Lower leg skin (tissue), 4 donors: ENCODE measurements around the gene MTM1. TPM values are rescaled to one million over a fixed set of nuclear protein-coding genes. Genes with fewer than 3 reads are reported as not detected.

ENCODE experiments used
- DNase-seq, 2 donors: peaks; one replicate each; pipeline ENCODE4 v3.0.0-alpha.2; 2019; ENCODE audit warnings: low spot score in 2 of 2
- H3K4me3 ChIP-seq: fragments of 200-600 bp; sonication (generic); 2 replicates; pipeline ENCODE4 v1.5.1; 2017; ENCODE audit warnings: mild to moderate bottlenecking, low read depth; ENCODE audit not compliant: poor library complexity, severe bottlenecking
- POLR2A ChIP-seq, 2 donors: fragments of 450-650 bp; IDR thresholded peaks; one replicate each; pipeline ENCODE4 v1.6.1; 2016 to 2017; ENCODE audit warnings: antibody characterized with exemption in 2 of 2, mild to moderate bottlenecking in 1 of 2, moderate library complexity in 1 of 2
- WGBS, 2 donors: methylation state at CpG; one replicate each; pipeline ENCODE4 v1.1.5; 2018; 5-methylcytosine and 5-hydroxymethylcytosine counted together
- intact Hi-C: fragments of 100-400 bp; cut with DNase I; formaldehyde crosslinking; loops from one replicate; pipeline ENCODE4 v1.15.0; 2023; ENCODE audit warnings: low total_unique reads
- total RNA-seq, 4 donors: library from RNA; depleted of rRNA; stranded (reverse); fragments of >200 nt; gene quantifications; one replicate each; pipeline ENCODE4 v1.1.0, GENCODE V29; 2016
- TF ChIP-seq, protein P1 (sequence below), 3 donors: fragments of 450-650 bp; IDR thresholded peaks; one replicate each; pipeline ENCODE4 v1.5.1; 2016; ENCODE audit warnings: antibody characterized with exemption in 3 of 3, mild to moderate bottlenecking in 3 of 3, moderate library complexity in 2 of 3

The MTM1 gene
- total RNA-seq, 4 donors from 2014 or later, result 11.0 to 21.0 (median 14.1) TPM

DNA sequence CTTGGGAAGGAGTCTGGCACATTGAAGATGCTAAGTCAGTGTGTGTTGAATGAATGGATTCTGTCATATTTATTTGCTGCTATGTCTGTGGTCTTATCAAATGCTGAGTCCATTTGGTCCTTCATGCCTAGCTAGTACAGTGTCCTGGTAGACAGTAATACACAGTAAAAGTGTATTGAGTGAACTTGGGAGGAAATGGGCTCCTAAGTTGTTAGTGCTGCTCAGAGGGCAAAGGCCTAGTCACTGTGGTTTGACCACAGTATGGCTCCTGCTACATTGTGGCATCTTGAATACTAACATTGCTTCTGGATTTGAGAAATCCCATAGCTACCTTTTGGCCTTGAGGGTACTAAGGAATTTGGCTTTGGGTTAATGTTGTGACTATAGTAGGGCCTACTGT, 33.9 kb downstream of the MTM1 start:
- DNase-seq, result no peak
- no peak overlapping the region for H3K4me3 ChIP-seq
- intact Hi-C loops, result no loop called here
- no peak for TF ChIP-seq POLR2A (IDR thresholded peaks at IDR 0.05)
- TF ChIP-seq, protein P1, sequence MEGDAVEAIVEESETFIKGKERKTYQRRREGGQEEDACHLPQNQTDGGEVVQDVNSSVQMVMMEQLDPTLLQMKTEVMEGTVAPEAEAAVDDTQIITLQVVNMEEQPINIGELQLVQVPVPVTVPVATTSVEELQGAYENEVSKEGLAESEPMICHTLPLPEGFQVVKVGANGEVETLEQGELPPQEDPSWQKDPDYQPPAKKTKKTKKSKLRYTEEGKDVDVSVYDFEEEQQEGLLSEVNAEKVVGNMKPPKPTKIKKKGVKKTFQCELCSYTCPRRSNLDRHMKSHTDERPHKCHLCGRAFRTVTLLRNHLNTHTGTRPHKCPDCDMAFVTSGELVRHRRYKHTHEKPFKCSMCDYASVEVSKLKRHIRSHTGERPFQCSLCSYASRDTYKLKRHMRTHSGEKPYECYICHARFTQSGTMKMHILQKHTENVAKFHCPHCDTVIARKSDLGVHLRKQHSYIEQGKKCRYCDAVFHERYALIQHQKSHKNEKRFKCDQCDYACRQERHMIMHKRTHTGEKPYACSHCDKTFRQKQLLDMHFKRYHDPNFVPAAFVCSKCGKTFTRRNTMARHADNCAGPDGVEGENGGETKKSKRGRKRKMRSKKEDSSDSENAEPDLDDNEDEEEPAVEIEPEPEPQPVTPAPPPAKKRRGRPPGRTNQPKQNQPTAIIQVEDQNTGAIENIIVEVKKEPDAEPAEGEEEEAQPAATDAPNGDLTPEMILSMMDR (IDR thresholded peaks at IDR 0.05), result no peak

DNA sequence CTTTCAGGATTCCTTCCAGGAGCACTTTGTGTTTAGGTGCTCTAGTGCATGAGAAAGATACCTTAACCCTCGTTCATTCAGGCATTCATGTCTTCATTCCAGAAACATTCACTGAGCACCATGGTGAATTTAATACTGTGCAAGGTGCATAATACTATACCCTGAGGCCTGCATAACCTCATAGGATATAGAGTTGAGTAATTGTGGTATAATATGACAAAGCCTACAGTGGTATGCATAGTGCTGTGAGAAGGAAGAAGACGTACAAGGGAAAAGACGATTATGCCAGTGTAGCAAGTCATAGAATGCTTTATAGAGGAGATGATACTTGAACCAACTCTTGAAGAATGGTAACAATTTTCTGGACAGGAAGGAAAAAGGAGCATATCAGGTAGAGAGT, 34.3 kb downstream of the MTM1 start:
- no peak for DNase-seq
- TF ChIP-seq, protein P1 (IDR thresholded peaks at IDR 0.05), result no peak
- TF ChIP-seq POLR2A (IDR thresholded peaks at IDR 0.05), result no peak
- intact Hi-C loops, result no loop called here
- no peak overlapping the region for H3K4me3 ChIP-seq
- WGBS, 2 donors, result 88 to 92% methylated on average over 3 of the region's 3 CpGs

DNA sequence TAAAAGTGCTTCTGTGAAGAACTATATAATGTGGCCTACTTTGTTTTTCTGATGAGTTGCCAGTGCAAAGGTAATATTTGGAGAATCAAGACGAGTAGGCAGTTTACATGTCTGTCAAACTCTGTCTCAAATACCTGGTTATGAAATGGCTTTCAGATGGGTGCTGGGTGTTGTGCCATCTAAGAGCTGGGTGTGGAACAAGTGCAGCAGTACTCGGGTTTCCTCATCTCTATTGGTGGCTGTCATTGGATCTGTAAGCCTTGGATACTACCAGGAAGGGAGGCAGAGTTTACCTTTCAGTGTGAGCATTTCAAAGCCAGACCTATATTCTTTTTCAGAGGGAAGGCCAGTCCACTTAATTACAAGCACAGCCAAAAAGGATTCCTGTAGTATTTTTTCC, 37.2 kb downstream of the MTM1 start:
- no peak overlapping the region for H3K4me3 ChIP-seq
- no peak for DNase-seq
- intact Hi-C loops, result no loop called here
- TF ChIP-seq, protein P1 (IDR thresholded peaks at IDR 0.05), result no peak
- no peak for TF ChIP-seq POLR2A (IDR thresholded peaks at IDR 0.05)
- 53 to 56% methylated on average over 2 of the region's 2 CpGs for WGBS, 2 donors

DNA sequence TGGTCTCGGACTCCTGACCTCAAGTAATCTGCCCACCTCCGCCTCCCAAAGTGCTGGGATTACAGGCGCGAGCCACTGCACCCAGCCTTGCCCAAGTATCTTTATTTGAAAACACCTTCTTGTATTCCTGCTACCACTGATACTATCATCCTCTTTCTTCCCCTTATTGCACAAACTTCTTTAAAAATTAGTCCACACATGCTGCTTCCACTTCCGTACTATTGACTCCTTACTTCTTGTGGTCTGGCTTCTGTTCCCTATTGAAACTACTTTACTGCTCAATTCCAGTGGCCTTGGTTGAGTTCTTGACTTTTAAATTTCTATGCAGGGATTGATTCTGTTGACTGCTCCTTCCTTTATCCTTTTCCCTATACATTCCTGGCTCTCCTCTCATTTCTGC, 38.8 kb downstream of the MTM1 start:
- TF ChIP-seq, protein P1 (IDR thresholded peaks at IDR 0.05), result no peak
- no peak for TF ChIP-seq POLR2A (IDR thresholded peaks at IDR 0.05)
- intact Hi-C loops, result no loop called here
- H3K4me3 ChIP-seq, result no peak overlapping the region
- 77 to 90% methylated on average over 5 of the region's 5 CpGs for WGBS, 2 donors
- DNase-seq, result no peak

DNA sequence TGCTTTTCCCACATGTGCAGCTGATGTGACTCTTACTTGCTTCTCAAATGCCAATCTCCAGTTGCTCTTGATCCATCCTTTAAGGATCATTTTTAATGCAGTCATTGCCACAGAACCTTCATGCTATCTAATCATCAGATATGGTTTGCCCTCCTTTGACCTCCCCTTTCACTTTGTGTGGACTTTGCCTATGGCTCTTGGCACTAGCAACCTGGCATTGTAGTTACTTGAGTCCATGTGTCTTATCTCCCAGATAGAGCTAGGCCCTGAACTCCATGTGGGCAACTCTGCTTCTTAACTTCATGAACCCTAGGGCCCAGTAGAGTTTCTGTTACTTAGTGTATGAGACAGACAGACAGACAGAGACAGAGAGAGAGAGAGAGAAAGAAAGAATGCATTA, 41.6 kb downstream of the MTM1 start:
- no peak for DNase-seq
- no peak for TF ChIP-seq POLR2A (IDR thresholded peaks at IDR 0.05)
- TF ChIP-seq, protein P1 (IDR thresholded peaks at IDR 0.05), result no peak
- intact Hi-C loops, result no loop called here
- no peak overlapping the region for H3K4me3 ChIP-seq

DNA sequence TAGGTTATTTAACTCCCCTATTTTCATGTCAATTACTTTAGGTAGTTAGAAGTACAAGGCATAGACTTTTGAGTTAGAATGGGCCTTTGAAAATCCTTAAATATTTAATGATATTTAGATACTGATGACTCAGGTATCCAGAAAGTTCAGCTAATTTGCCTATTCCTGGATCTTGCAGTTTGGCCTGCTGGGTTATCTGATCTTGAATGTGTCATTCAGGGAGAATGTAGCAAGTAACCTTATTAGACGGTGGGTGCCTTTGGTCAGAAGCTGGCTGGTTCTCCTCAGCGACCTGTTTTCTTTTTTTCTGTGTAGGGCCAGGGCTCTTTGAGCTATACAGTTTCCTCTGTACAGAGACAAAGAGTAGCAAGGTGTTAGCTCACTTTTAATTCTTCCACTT, 42.0 kb downstream of the MTM1 start:
- no peak overlapping the region for H3K4me3 ChIP-seq
- WGBS, 2 donors, result 82 to 85% methylated on average over 2 of the region's 2 CpGs
- intact Hi-C loops, result no loop called here
- no peak for TF ChIP-seq POLR2A (IDR thresholded peaks at IDR 0.05)
- no peak for DNase-seq
